NB4 (cell line): ENCODE data around the gene ADAMTS4.

Experiments
- DNase-seq: peaks from one replicate; pipeline ENCODE4 v3.0.0; 2010; ENCODE audit warnings: low read depth
- H3K4me3 ChIP-seq: one replicate; pipeline ENCODE4 v1.5.1; 2011; ENCODE audit warnings: mild to moderate bottlenecking, low read depth, low read length, moderate library complexity
- CTCF ChIP-seq: IDR thresholded peaks from one replicate; pipeline ENCODE4 v1.5.1; 2012; ENCODE audit warnings: low read depth, low read length
- MAX ChIP-seq: IDR thresholded peaks from 2 replicates; pipeline ENCODE4 v1.6.1; 2011; ENCODE audit warnings: low read depth, low read length
- MYC ChIP-seq: IDR thresholded peaks from 2 replicates; pipeline ENCODE4 v1.6.1; 2011; ENCODE audit warnings: low read depth, low read length
- POLR2A ChIP-seq: IDR thresholded peaks from 2 replicates; pipeline ENCODE4 v1.6.1; 2011; ENCODE audit warnings: mild to moderate bottlenecking; ENCODE audit not compliant: insufficient read length; ENCODE audit errors: extremely low read depth

Gene ADAMTS4

GRCh38 chr1:161216945-161217712 is 18.3 kb upstream of the ADAMTS4 start:
- peak overlapping the region; percentile 51 for H3K4me3 ChIP-seq
- peak; percentile 87 for DNase-seq
- TF ChIP-seq MYC (peak; percentile 40; the same call in 1 of the 2 replicates), MAX (peak; percentile 83), POLR2A (no peak), CTCF (no peak)

GRCh38 chr1:161215076-161215475 is 16.2 kb upstream of the ADAMTS4 start, which contains the start of gene FCER1G:
TSS of gene FCER1G (plus strand) at chr1:161215295. CDS start at chr1:161215322, 27 bp downstream.
- DNase-seq, result peak; percentile 92
- TF ChIP-seq MYC (no peak), MAX (peak; percentile 62; the same call in 1 of the 2 replicates)
- peak within 1 kb of the TSS; percentile 51 for H3K4me3 ChIP-seq

- DNase-seq, result peak; percentile 34
- TF ChIP-seq MYC, result no peak
- no peak overlapping the region for H3K4me3 ChIP-seq
Observed at GRCh38 chr1:161214369-161214768, 15.5 kb upstream of the ADAMTS4 start.

- DNase-seq, result peak; percentile 84
- no peak overlapping the region for H3K4me3 ChIP-seq
- TF ChIP-seq MYC (no peak), CTCF (peak; percentile 81)
Observed at GRCh38 chr1:161209790-161210409, 11.0 kb upstream of the ADAMTS4 start.

- no peak for TF ChIP-seq POLR2A
- DNase-seq, result no peak
- no peak overlapping the region for H3K4me3 ChIP-seq
Observed at GRCh38 chr1:161207173-161207572, 8.3 kb upstream of the ADAMTS4 start.

- H3K4me3 ChIP-seq, result no peak overlapping the region
- no peak for TF ChIP-seq MAX
- TF ChIP-seq POLR2A, result no peak
- TF ChIP-seq MYC, result no peak
- TF ChIP-seq CTCF, result no peak
- no peak for DNase-seq
Observed at GRCh38 chr1:161206411-161207140, 7.7 kb upstream of the ADAMTS4 start.

GRCh38 chr1:161201836-161202712 is 3.2 kb upstream of the ADAMTS4 start, which contains the start of gene NDUFS2:
TSS of gene NDUFS2 (plus strand) at chr1:161202367. CDS start at chr1:161202386, 19 bp downstream.
- peak; percentile 99 for DNase-seq
- TF ChIP-seq POLR2A (peak; percentile 77), CTCF (peak; percentile 34), MYC (peak; percentile 54), MAX (peak; percentile 63; the same call in 1 of the 2 replicates)
- H3K4me3 ChIP-seq, result peak within 1 kb of the TSS; percentile 86
